Body of pancreas (tissue), 4 donors: ENCODE results near the gene COL13A1.

Experiments
- POLR2A ChIP-seq, 3 donors: fragments of 450-650 bp; IDR thresholded peaks; one replicate each; pipeline ENCODE4 v1.6.1; 2016; ENCODE audit warnings: antibody characterized with exemption in 3 of 3, mild to moderate bottlenecking in 2 of 3
- TF ChIP-seq, protein P1 (sequence below), 7 experiments: fragments of 450-650 bp in 4 of 7; fragments of 200-600 bp in 3 of 7; sonication (generic) in 3 of 7; IDR thresholded peaks; one replicate each; pipeline ENCODE4 v1.5.1; 2016 to 2019; ENCODE audit warnings: antibody characterized with exemption in 7 of 7

GRCh38 chr10:69960606-69960987 is 158.9 kb downstream of the COL13A1 start:
- TF ChIP-seq, protein P1, sequence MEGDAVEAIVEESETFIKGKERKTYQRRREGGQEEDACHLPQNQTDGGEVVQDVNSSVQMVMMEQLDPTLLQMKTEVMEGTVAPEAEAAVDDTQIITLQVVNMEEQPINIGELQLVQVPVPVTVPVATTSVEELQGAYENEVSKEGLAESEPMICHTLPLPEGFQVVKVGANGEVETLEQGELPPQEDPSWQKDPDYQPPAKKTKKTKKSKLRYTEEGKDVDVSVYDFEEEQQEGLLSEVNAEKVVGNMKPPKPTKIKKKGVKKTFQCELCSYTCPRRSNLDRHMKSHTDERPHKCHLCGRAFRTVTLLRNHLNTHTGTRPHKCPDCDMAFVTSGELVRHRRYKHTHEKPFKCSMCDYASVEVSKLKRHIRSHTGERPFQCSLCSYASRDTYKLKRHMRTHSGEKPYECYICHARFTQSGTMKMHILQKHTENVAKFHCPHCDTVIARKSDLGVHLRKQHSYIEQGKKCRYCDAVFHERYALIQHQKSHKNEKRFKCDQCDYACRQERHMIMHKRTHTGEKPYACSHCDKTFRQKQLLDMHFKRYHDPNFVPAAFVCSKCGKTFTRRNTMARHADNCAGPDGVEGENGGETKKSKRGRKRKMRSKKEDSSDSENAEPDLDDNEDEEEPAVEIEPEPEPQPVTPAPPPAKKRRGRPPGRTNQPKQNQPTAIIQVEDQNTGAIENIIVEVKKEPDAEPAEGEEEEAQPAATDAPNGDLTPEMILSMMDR (IDR thresholded peaks at IDR 0.05) = no peak
- TF ChIP-seq POLR2A (IDR thresholded peaks at IDR 0.05) = no peak
